DND-41 (cell line): Measurements from ENCODE around the gene PDXP.

Experiments used
- ATAC-seq: fragments of 200-7000 bp; cut with Tn5 transposase; 3 replicates; pipeline ENCODE4 v1.9.1; 2021; ENCODE audit warnings: low read depth; ENCODE audit not compliant: insufficient read depth
- DNase-seq: peaks from one replicate; pipeline ENCODE4 v3.0.0-alpha.2; 2020
- H2AFZ ChIP-seq: 2 replicates; pipeline ENCODE4 v1.6.0; 2012; ENCODE audit warnings: low read depth, low read length
- H3K27ac ChIP-seq: 2 replicates; pipeline ENCODE4 v1.5.1; 2012; ENCODE audit warnings: low read length, inconsistent platforms
- H3K27me3 ChIP-seq: fragments of 200-600 bp; sonication (generic); 2 replicates; pipeline ENCODE4 v1.6.0; 2012; ENCODE audit warnings: low read length, mild to moderate bottlenecking, inconsistent platforms; ENCODE audit not compliant: insufficient read depth, poor library complexity
- H3K36me3 ChIP-seq: 2 replicates; pipeline ENCODE4 v1.5.1; 2012; ENCODE audit warnings: low read length, inconsistent platforms; ENCODE audit not compliant: insufficient read depth
- H3K4me1 ChIP-seq: 2 replicates; pipeline ENCODE4 v1.5.1; 2012; ENCODE audit warnings: mild to moderate bottlenecking, low read length; ENCODE audit not compliant: insufficient read depth
- H3K4me2 ChIP-seq: 2 replicates; pipeline ENCODE4 v1.6.0; 2012; ENCODE audit warnings: mild to moderate bottlenecking, moderate library complexity, low read length, inconsistent platforms; ENCODE audit not compliant: insufficient read depth
- H3K4me3 ChIP-seq, 2 experiments: fragments of 200-600 bp in 1 of 2; shearing (Covaris generic) in 1 of 2; 2 replicates each; pipeline ENCODE4 v1.5.1; 2012 to 2016; ENCODE audit warnings: inconsistent platforms in 2 of 2, low read length in 2 of 2, mild to moderate bottlenecking in 2 of 2, low read depth in 1 of 2, moderate library complexity in 1 of 2
- H3K79me2 ChIP-seq: 2 replicates; pipeline ENCODE4 v1.6.0; 2012; ENCODE audit warnings: low read length, inconsistent platforms; ENCODE audit not compliant: insufficient read depth
- H3K9ac ChIP-seq: 2 replicates; pipeline ENCODE4 v1.6.0; 2012; ENCODE audit warnings: low read depth, mild to moderate bottlenecking, inconsistent platforms, low read length, moderate library complexity
- H3K9me3 ChIP-seq: 2 replicates; pipeline ENCODE4 v1.5.1; 2012; ENCODE audit warnings: low read length, moderate library complexity, mild to moderate bottlenecking, inconsistent platforms; ENCODE audit not compliant: insufficient read depth, severe bottlenecking
- H4K20me1 ChIP-seq: 2 replicates; pipeline ENCODE4 v1.6.0; 2012; ENCODE audit warnings: low read length; ENCODE audit not compliant: insufficient read depth
- CTCF ChIP-seq: IDR thresholded peaks from 2 replicates; pipeline ENCODE4 v1.5.1; 2012; ENCODE audit warnings: borderline replicate concordance, low read length, moderate library complexity, mild to moderate bottlenecking; ENCODE audit not compliant: poor library complexity, severe bottlenecking; ENCODE audit errors: extremely low read depth
- EZH2 ChIP-seq: IDR thresholded peaks from 3 replicates; pipeline ENCODE4 v1.6.1; 2012; ENCODE audit warnings: borderline replicate concordance, low read depth, mild to moderate bottlenecking, moderate library complexity, low read length, inconsistent platforms; ENCODE audit not compliant: severe bottlenecking

PDXP gene

DNA sequence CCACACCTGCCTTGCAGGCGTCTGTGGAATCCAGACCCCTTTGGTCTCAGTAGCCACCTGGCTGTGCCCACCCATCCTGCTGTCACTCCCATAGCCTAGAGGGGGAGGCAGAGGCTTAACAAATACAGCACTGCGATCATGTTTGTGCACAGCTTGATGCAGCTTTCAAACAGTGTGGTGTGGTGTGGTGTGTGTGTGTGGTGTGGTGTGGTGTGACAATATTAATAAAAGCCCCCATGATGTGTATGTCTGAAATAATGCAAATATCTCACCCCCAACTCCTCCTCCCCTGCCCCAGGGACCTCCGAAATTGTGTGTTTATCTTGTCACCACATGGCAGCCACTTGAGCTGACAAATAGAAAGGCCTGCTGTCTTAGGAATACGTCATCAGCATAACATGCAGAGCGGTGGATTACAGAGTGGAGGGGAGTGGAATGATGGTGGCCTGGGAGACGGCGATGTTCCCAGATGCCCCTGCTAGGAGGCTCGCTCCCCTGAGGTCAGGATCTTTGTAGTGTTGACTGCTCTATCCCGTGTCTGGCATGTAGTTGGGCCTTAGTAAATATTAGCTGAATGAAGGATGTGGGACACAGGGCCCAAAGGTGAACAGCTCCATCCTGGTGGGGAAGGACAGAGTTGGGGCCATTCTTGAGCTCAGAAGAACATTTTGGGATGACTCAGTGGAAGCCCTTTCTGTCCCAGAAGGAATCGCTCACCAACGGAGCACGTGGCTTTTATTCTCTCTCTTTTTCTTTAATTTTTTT is 2.8 kb downstream of the PDXP start:
- Histone ChIP-seq H3K9ac (peak overlapping the region; percentile 92), H3K4me2 (peak overlapping the region; percentile 97)
- peak; percentile 35 for DNase-seq

GRCh38 chr22:37662039-37662438 is 3.5 kb downstream of the PDXP start:
- TF ChIP-seq CTCF = no peak
- no peak for TF ChIP-seq EZH2
- no peak overlapping the region for H2AFZ ChIP-seq
- no peak for ATAC-seq
- H4K20me1 ChIP-seq = peaks cover 68% of the 10 kb centered on the region
- H3K36me3 ChIP-seq = peaks cover 64% of the 10 kb centered on the region
- no peak for DNase-seq
- peak overlapping the region; percentile 6; the same call in 1 of the 2 replicates for H3K27ac ChIP-seq
- H3K4me1 ChIP-seq = peaks cover 45% of the 10 kb centered on the region
- peak overlapping the region; percentile 42; the same call in 1 of the 2 replicates for H3K4me2 ChIP-seq
- H3K79me2 ChIP-seq = peaks cover 88% of the 10 kb centered on the region
- no peak overlapping the region for H3K9ac ChIP-seq
- no peak overlapping the region for H3K4me3 ChIP-seq
- H3K27me3 ChIP-seq = no peaks in the 10 kb centered on the region
- no peaks in the 10 kb centered on the region for H3K9me3 ChIP-seq

More for the DNA sequence above, 2.8 kb downstream of the PDXP start:
- Histone ChIP-seq H3K27me3 (no peaks in the 10 kb centered on the region), H3K4me3 (peak overlapping the region in 1 of 2 experiments; percentile 99; a peak in 2 of 4 replicates), H4K20me1 (peaks cover 63% of the 10 kb centered on the region), H2AFZ (no peak overlapping the region), H3K27ac (peak overlapping the region; percentile 39), H3K79me2 (peaks cover 83% of the 10 kb centered on the region), H3K4me1 (peaks cover 45% of the 10 kb centered on the region), H3K9me3 (no peaks in the 10 kb centered on the region), H3K36me3 (peaks cover 57% of the 10 kb centered on the region)
- TF ChIP-seq CTCF = peak; percentile 71
- TF ChIP-seq EZH2 = no peak
- ATAC-seq = no peak

DNA sequence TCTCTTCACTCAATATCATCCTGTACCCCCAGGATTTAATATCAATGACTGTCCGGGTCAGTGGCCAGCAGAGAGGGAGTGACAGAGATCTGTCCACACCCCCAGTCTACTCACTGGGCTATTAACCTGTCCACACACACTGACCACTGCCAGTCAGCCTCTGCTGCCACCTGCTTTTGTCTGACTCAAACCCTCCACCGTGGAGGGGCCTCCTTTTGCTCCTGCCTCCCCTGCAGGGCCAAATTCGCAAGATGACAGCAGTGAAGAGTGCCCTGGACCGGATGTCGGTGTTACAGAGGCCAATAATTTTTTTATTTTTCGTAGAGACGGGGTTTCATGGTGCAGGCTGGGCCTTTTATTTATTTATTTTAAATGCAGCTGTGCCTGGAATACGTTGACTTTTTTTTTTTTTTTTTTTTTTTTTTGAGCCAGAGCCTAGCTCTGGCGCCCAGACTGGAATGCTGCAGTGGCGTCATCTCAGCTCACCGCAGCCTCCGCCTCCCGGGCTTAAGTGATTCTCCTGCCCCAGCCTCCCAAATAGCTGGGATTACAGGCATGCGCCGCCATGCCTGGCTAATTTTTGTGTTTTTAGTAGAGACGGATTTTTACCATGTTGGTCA is 5.1 kb downstream of the PDXP start:
- no peak overlapping the region for H3K27ac ChIP-seq
- DNase-seq (no peak), ATAC-seq (no peak)
- H4K20me1 ChIP-seq = peaks cover 75% of the 10 kb centered on the region
- H3K27me3 ChIP-seq = no peaks in the 10 kb centered on the region
- no peak overlapping the region for H2AFZ ChIP-seq
- H3K4me1 ChIP-seq = peaks cover 37% of the 10 kb centered on the region
- H3K4me2 ChIP-seq = no peak overlapping the region; the same call in 1 of the 2 replicates
- peaks cover 73% of the 10 kb centered on the region for H3K36me3 ChIP-seq
- H3K79me2 ChIP-seq = peaks cover 82% of the 10 kb centered on the region
- H3K9ac ChIP-seq = no peak overlapping the region
- TF ChIP-seq CTCF = no peak
- TF ChIP-seq EZH2 = no peak
- H3K4me3 ChIP-seq = no peak overlapping the region
- H3K9me3 ChIP-seq = no peaks in the 10 kb centered on the region
